K562 (cell line): ENCODE results near the gene SLC35F4. TPM values are rescaled to one million over a fixed set of nuclear protein-coding genes. Genes with fewer than 3 reads are reported as not detected.

Experiments used
- ATAC-seq: fragments of 200-7000 bp; cut with Tn5 transposase; 3 replicates; pipeline ENCODE4 v1.9.1; 2020; ENCODE audit warnings: moderate library complexity
- BruUV-seq: library from RNA; stranded (reverse); fragments of 400-500 nt; replicated peaks from 2 replicates; lab custom pipeline; 2021; lab: Mats Ljungman, UMichigan
- CTCF ChIA-PET: fragments of 300-600 bp; formaldehyde crosslinking; extraction: SDS; loops from one replicate; lab custom pipeline; 2021; ENCODE audit warnings: low intra/inter-chr PET ratio; lab: Yijun Ruan, JAX
- POLR2A ChIA-PET: fragments of 300-600, 350-650 bp; sonication (Branson Sonifier 250); formaldehyde crosslinking; extraction: SDS; loops from one replicate; lab custom pipeline; 2021; ENCODE audit warnings: antibody characterized with exemption, inconsistent platforms; lab: Yijun Ruan, JAX
- DNase-seq, 4 experiments: peaks; one replicate each; pipeline versions ENCODE4 v3.0.0 to v3.0.0-alpha.2; 2011 to 2018; ENCODE audit warnings: low spot score in 3 of 4, mixed read lengths in 3 of 4; ENCODE audit errors: extremely low read depth in 1 of 4
- FAIRE-seq: peaks from 2 replicates; lab custom pipeline; 2011; peaks lifted over from hg19 to GRCh38; lab: Jason Lieb, UNC
- H2AFZ ChIP-seq: 2 replicates; pipeline ENCODE4 v1.6.0; 2011; ENCODE audit warnings: low read depth, low read length, control low read depth, inconsistent platforms
- H3K27ac ChIP-seq: fragments of 200-600 bp; 3 replicates; pipeline ENCODE4 v1.8.0; 2011; ENCODE audit warnings: low read depth, mild to moderate bottlenecking, control low read depth, inconsistent platforms, low read length, moderate library complexity, mixed read lengths; ENCODE audit errors: extremely low read depth
- H3K27me3 ChIP-seq, 2 experiments: fragments of 300-600 bp in 1 of 2; 2 replicates in 1 of 2; 3 replicates in 1 of 2; pipeline versions ENCODE4 v1.6.0 to v1.8.0; 2011; ENCODE audit warnings: inconsistent platforms in 2 of 2, low read length in 2 of 2, mild to moderate bottlenecking in 1 of 2, mixed read lengths in 1 of 2, moderate library complexity in 1 of 2; ENCODE audit not compliant: control insufficient read depth in 2 of 2, insufficient read depth in 2 of 2
- H3K36me3 ChIP-seq: fragments of 300-600 bp; 3 replicates; pipeline ENCODE4 v1.8.0; 2011; ENCODE audit warnings: mild to moderate bottlenecking, low read length, inconsistent platforms; ENCODE audit not compliant: control insufficient read depth, insufficient read depth
- H3K4me1 ChIP-seq, 2 experiments: fragments of 200-600 bp in 1 of 2; replicated peaks in 1 of 2; 2 replicates in 1 of 2; 3 replicates in 1 of 2; pipeline versions ENCODE4 v1.5.1 to v1.8.0; 2011; ENCODE audit warnings: inconsistent platforms in 2 of 2, low read length in 2 of 2, mild to moderate bottlenecking in 1 of 2, mixed read lengths in 1 of 2, moderate library complexity in 1 of 2; ENCODE audit not compliant: control insufficient read depth in 2 of 2, insufficient read depth in 2 of 2
- H3K4me2 ChIP-seq: 2 replicates; pipeline ENCODE4 v1.6.1; 2011; ENCODE audit warnings: low read length, control low read depth, inconsistent platforms, mixed read lengths; ENCODE audit not compliant: insufficient read depth
- H3K4me3 ChIP-seq: fragments of 200-600 bp; sonication (generic), shearing (Covaris generic); 2 replicates; pipeline ENCODE4 v1.5.1; 2016; ENCODE audit warnings: control low read depth, inconsistent platforms
- H3K79me2 ChIP-seq: fragments of 200-600 bp; 3 replicates; pipeline ENCODE4 v1.8.0; 2011; ENCODE audit warnings: low read length, inconsistent platforms; ENCODE audit not compliant: control insufficient read depth, insufficient read depth
- H3K9ac ChIP-seq, 2 experiments: 2 replicates each; pipeline versions ENCODE4 v1.6.0 to v1.6.1; 2011; ENCODE audit warnings: low read depth in 2 of 2, low read length in 2 of 2, control low read depth in 1 of 2, inconsistent platforms in 1 of 2, mild to moderate bottlenecking in 1 of 2, mixed read lengths in 1 of 2; ENCODE audit not compliant: insufficient read depth in 1 of 2
- H3K9me1 ChIP-seq: one replicate; pipeline ENCODE4 v1.6.0; 2011; ENCODE audit warnings: inconsistent platforms, mild to moderate bottlenecking, low read length, moderate library complexity; ENCODE audit not compliant: control insufficient read depth, insufficient read depth
- H3K9me3 ChIP-seq: replicated peaks from 2 replicates; pipeline ENCODE4 v1.5.1; 2011; ENCODE audit warnings: low read depth, low read length, inconsistent platforms; ENCODE audit not compliant: control insufficient read depth, insufficient read depth
- H4K20me1 ChIP-seq: replicated peaks from 2 replicates; pipeline ENCODE4 v1.6.1; 2011; ENCODE audit warnings: low read length, inconsistent platforms, mixed read lengths; ENCODE audit not compliant: control insufficient read depth, insufficient read depth
- BCOR ChIP-seq: fragments of 450-650 bp; IDR thresholded peaks from 2 replicates; pipeline ENCODE4 v1.6.1; 2016
- BDP1 ChIP-seq: IDR thresholded peaks from 3 replicates; pipeline ENCODE4 v1.6.1; 2011; ENCODE audit not compliant: insufficient read length, insufficient read depth
- CHD2 ChIP-seq: IDR thresholded peaks from 2 replicates; pipeline ENCODE4 v1.6.1; 2011; ENCODE audit warnings: low read depth, low read length
- ELF1 ChIP-seq: fragments of 200-800 bp; sonication (Bioruptor generic); IDR thresholded peaks from 2 replicates; pipeline ENCODE4 v1.6.1; 2016; ENCODE audit warnings: missing genetic modification characterization, missing compliant biosample characterization
- EP300 ChIP-seq: IDR thresholded peaks from 2 replicates; pipeline ENCODE4 v1.6.1; 2012; ENCODE audit warnings: low read length, improper control_type of control experiment
- MAZ ChIP-seq, 2 experiments: fragments of 450-650 bp in 1 of 2; sonication (generic) in 1 of 2; formaldehyde crosslinking; IDR thresholded peaks in 1 of 2; conservative IDR thresholded peaks in 1 of 2; 2 replicates each; pipeline versions ENCODE4 v1.4.0 to v1.5.0; 2020; ENCODE audit warnings: mild to moderate bottlenecking in 1 of 2, missing genetic modification reagents in 1 of 2
- MCM5 ChIP-seq: fragments of 450-650 bp; IDR thresholded peaks from 2 replicates; pipeline ENCODE4 v1.6.1; 2016; ENCODE audit warnings: low read depth
- POLR2H ChIP-seq: IDR thresholded peaks from 2 replicates; pipeline ENCODE4 v1.6.1; 2016; ENCODE audit warnings: missing genetic modification characterization, low read depth, mild to moderate bottlenecking, control low read depth, missing compliant biosample characterization, moderate library complexity
- RB1 ChIP-seq: fragments of 450-650 bp; IDR thresholded peaks from 2 replicates; pipeline ENCODE4 v1.6.1; 2017; ENCODE audit warnings: low read depth, mild to moderate bottlenecking
- SAP30 ChIP-seq: fragments of 200-600 bp; sonication (generic); IDR thresholded peaks from 2 replicates; pipeline ENCODE4 v1.6.1; 2012; ENCODE audit warnings: borderline replicate concordance, low read depth, mild to moderate bottlenecking, moderate library complexity, low read length, control low read depth, inconsistent platforms; ENCODE audit not compliant: insufficient read depth, poor library complexity, severe bottlenecking
- SP1 ChIP-seq: sonication (generic); formaldehyde crosslinking; IDR thresholded peaks from 2 replicates; pipeline ENCODE4 v1.8.1; 2022; ENCODE audit warnings: mild to moderate bottlenecking, missing genetic modification reagents
- ZNF175 ChIP-seq: fragments of 200-800 bp; sonication (Bioruptor generic); IDR thresholded peaks from 2 replicates; pipeline ENCODE4 v1.6.1; 2016; ENCODE audit warnings: low read depth, mild to moderate bottlenecking, missing genetic modification characterization, missing compliant biosample characterization
- WGBS: fragments of 100-300 bp; shearing (Covaris generic); methylation state at CpG from one replicate; pipeline ENCODE4 v1.1.6; 2016; ENCODE audit warnings: low coverage, mixed read lengths; ENCODE audit not compliant: insufficient coverage; ENCODE audit errors: missing lambda C conversion rate; 5-methylcytosine and 5-hydroxymethylcytosine counted together
- in situ Hi-C: fragments of 300-500 bp; cut with MboI; formaldehyde crosslinking; loops from 4 replicates; pipeline ENCODE4 v1.15.0; 2018; ENCODE audit warnings: inconsistent platforms, mixed read lengths
- intact Hi-C: fragments of 100-400 bp; cut with micrococcal nuclease; formaldehyde crosslinking; loops from 2 replicates; pipeline ENCODE4 v1.14.2; 2022
- polyA plus RNA-seq, 8 experiments: library from polyadenylated mRNA; depleted of rRNA in 4 of 8; stranded (reverse) in 5 of 8; unstranded in 3 of 8; fragments of >200 nt; fragmentation: Nextera tagmentation in 2 of 8; fragmentation: Illumina TruSeq in 1 of 8; extraction: Ambion mirVana in 2 of 8; extraction: Trizol in 1 of 8; gene quantifications; 2 replicates each; pipeline versions ENCODE4 v1.2.1 to v1.2.3, GENCODE V29; 2011 to 2014; ENCODE audit warnings: inconsistent platforms in 1 of 8, missing spikeins in 1 of 8
- total RNA-seq, 7 experiments: library from RNA; depleted of rRNA in 6 of 7; stranded (reverse); fragments of >200 nt in 6 of 7; fragmentation: Illumina TruSeq in 2 of 7; extraction: Trizol in 2 of 7; gene quantifications; 2 replicates each; pipeline versions ENCODE4 v1.2.1 to v1.2.3, GENCODE V29; 2011 to 2021; ENCODE audit warnings: low replicate concordance in 1 of 7
- TF ChIP-seq, protein P1 (sequence below): IDR thresholded peaks from 2 replicates; pipeline ENCODE4 v1.6.1; 2012; ENCODE audit warnings: low read depth, low read length, improper control_type of control experiment, borderline replicate concordance
- TF ChIP-seq, protein P2 (sequence below): fragments of 250-450 bp; sonication (Bioruptor Pico); IDR thresholded peaks from 2 replicates; pipeline ENCODE4 v1.8.0; 2022; ENCODE audit warnings: moderate library complexity, mild to moderate bottlenecking, inconsistent platforms
- TF ChIP-seq, protein P3 (sequence below), 2 experiments: fragments of 450-650 bp in 1 of 2; sonication (generic) in 1 of 2; formaldehyde crosslinking in 1 of 2; IDR thresholded peaks in 1 of 2; conservative IDR thresholded peaks in 1 of 2; 2 replicates each; pipeline versions ENCODE4 v1.6.1 to v1.8.1; 2016 to 2023; ENCODE audit warnings: mild to moderate bottlenecking in 2 of 2, moderate library complexity in 2 of 2, inconsistent platforms in 1 of 2, missing genetic modification reagents in 1 of 2
- TF ChIP-seq, protein P4 (sequence below): sonication (generic); formaldehyde crosslinking; IDR thresholded peaks from 2 replicates; pipeline ENCODE4 v1.8.0; 2022; ENCODE audit warnings: missing genetic modification reagents, mild to moderate bottlenecking, borderline replicate concordance

SLC35F4 gene
- total and polyA plus RNA-seq, 9 of the 15 experiments (the other 6 are each of a cell fraction or from before 2014, with no cell fraction given) = 0.01 TPM; not detected in 8

DNA sequence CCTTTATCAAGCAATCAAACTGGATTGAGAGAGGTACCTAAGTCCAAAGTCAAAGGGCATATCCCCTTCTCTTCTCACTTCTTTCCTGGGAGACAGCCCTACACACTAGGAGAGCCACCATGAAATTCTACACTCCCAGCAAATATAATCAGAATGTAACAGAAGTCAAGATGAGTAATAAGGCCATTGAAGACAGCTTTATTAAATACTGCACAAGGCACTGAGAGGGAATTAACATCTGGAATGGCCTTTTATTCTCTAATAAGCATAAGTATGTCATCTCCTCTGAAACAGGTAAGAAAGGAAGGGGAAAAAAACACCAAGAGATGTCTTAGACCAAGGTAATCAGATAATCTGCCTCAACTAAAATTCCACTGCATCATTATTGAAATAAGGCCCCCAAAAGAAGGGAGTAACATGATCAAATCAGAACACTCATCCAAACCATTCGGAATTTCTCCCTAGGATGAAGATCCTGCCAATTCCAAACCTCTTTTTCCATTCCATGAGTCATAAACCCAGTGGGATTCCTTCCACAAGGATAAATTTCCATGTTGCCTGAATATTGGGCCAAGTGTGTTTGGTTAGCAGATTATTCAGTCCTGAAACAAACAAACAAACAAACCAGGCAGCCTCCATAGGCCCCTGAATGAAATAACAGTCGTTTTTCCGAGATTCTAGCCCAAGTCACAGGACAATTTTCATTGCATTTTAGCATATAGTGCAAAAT is 19.9 kb downstream of the SLC35F4 start:
- no peak for DNase-seq
- POLR2A ChIA-PET = no interaction called here
- H3K36me3 ChIP-seq = no peaks in the 10 kb centered on the region
- no peak overlapping the region for H2AFZ ChIP-seq
- H3K9me3 ChIP-seq = no peaks in the 10 kb centered on the region
- H3K9ac ChIP-seq = no peak overlapping the region
- H3K4me1 ChIP-seq = no peaks in the 10 kb centered on the region
- TF ChIP-seq ELF1 (tag) = no peak
- TF ChIP-seq, protein P1, sequence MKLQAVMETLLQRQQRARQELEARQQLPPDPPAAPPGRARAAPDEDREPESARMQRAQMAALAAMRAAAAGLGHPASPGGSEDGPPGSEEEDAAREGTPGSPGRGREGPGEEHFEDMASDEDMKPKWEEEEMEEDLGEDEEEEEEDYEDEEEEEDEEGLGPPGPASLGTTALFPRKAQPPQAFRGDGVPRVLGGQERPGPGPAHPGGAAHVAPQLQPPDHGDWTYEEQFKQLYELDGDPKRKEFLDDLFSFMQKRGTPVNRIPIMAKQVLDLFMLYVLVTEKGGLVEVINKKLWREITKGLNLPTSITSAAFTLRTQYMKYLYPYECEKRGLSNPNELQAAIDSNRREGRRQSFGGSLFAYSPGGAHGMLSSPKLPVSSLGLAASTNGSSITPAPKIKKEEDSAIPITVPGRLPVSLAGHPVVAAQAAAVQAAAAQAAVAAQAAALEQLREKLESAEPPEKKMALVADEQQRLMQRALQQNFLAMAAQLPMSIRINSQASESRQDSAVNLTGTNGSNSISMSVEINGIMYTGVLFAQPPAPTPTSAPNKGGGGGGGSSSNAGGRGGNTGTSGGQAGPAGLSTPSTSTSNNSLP = no peak
- TF ChIP-seq MAZ (CRISPR knock-in tag; conservative IDR thresholded peaks at IDR 0.05 in 1 of 2, IDR thresholded peaks at IDR 0.05 in 1 of 2) = no peak
- TF ChIP-seq, protein P2, sequence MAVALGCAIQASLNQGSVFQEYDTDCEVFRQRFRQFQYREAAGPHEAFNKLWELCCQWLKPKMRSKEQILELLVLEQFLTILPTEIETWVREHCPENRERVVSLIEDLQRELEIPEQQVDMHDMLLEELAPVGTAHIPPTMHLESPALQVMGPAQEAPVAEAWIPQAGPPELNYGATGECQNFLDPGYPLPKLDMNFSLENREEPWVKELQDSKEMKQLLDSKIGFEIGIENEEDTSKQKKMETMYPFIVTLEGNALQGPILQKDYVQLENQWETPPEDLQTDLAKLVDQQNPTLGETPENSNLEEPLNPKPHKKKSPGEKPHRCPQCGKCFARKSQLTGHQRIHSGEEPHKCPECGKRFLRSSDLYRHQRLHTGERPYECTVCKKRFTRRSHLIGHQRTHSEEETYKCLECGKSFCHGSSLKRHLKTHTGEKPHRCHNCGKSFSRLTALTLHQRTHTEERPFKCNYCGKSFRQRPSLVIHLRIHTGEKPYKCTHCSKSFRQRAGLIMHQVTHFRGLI (CRISPR knock-in tag) = no peak
- TF ChIP-seq EP300 = no peak
- no peak for TF ChIP-seq RB1
- no peak for TF ChIP-seq MCM5
- TF ChIP-seq POLR2H (tag) = no peak
- no peak for TF ChIP-seq SP1 (CRISPR knock-in tag)
- TF ChIP-seq SAP30 = no peak
- TF ChIP-seq ZNF175 (CRISPR knock-in tag) = no peak
- TF ChIP-seq, protein P3, sequence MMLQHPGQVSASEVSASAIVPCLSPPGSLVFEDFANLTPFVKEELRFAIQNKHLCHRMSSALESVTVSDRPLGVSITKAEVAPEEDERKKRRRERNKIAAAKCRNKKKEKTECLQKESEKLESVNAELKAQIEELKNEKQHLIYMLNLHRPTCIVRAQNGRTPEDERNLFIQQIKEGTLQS (IDR thresholded peaks at IDR 0.05) = no peak
- TF ChIP-seq, protein P3 (CRISPR knock-in tag; conservative IDR thresholded peaks at IDR 0.05) = no peak
- TF ChIP-seq CHD2 = no peak
- no peak for TF ChIP-seq BDP1
- TF ChIP-seq BCOR = no peak
- TF ChIP-seq, protein P4, sequence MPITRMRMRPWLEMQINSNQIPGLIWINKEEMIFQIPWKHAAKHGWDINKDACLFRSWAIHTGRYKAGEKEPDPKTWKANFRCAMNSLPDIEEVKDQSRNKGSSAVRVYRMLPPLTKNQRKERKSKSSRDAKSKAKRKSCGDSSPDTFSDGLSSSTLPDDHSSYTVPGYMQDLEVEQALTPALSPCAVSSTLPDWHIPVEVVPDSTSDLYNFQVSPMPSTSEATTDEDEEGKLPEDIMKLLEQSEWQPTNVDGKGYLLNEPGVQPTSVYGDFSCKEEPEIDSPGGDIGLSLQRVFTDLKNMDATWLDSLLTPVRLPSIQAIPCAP (CRISPR knock-in tag) = no peak
- in situ Hi-C loops = no loop called here
- 0% methylated on average over 2 of the region's 3 CpGs for WGBS
- no TSS peak for BruUV-seq
- no peak for ATAC-seq
- H3K4me2 ChIP-seq = no peak overlapping the region
- intact Hi-C loops = no loop called here
- H3K27me3 ChIP-seq = no peaks in the 10 kb centered on the region
- no peak overlapping the region for H3K4me3 ChIP-seq
- CTCF ChIA-PET = no interaction called here
- no peak for FAIRE-seq
- H3K9me1 ChIP-seq = no peaks in the 10 kb centered on the region
- no peaks in the 10 kb centered on the region for H4K20me1 ChIP-seq
- H3K79me2 ChIP-seq = no peaks in the 10 kb centered on the region
- H3K27ac ChIP-seq = no peak overlapping the region
